Fibroblast of skin of right quadriceps (primary cell): ENCODE results near the gene TMEM86B.

Experiments
- DNase-seq: peaks from one replicate; pipeline ENCODE4 v3.0.0-alpha.2; 2013

TMEM86B gene

GRCh38 chr19:55256562-55257460 is 28.2 kb upstream of the TMEM86B start:
- DNase-seq, result no peak

- peak; percentile 23 for DNase-seq
These were observed 27.3 kb upstream of the TMEM86B start for GRCh38 chr19:55255618-55256423.

DNA sequence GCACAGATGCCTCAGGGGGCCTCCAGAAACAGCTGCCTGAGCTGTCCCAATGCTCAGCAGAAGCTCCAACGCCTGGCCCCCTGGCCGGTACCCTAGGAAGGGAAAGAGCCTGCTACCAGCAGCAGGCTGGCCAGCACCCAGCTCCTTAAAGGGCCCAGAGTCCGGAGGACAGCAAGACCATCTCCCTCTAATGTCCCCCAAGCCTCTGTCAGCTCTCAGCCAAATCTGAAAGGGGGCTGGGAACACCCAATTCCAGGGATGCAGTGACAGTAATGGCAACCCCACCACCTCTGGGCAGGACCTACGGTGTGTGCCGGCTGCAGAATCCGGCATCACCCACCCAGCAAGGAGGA is 26.0 kb upstream of the TMEM86B start:
- DNase-seq, result no peak

DNA sequence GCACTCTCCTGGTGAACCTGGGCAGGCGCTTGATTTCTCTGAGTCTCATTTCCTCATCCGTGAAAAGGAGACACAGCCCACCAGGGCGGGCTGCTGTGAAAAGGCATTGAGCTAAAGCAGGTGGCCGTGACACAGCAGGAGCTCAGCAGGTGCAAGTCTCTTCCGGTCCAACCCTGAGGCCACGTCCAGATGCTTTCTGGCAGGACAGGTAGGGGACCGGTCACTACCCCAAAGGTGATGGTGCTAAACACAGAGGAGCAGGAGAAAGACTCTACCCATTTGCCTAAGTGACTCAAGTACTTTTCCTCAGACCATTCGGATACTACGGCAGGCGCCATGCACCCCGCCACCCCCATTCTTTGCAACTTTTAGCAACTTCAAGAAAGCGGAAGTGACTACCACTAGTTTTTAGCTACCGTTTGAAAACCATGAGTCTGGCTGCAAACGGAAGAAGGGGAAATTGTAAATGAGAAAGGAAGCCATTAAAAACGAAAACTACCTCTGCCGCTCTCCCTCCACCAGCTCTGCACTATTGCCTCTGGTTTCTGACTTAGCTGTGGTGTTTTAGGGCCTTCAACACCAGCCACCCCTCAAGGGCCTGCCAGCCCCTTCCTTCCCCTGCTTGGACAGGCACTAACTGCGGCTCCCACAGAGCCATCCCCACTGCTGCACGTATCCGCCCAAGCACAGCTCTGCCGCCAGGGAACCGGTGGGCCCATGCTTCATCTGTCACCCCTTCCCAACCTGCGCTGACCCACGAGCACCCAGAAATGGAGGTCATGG is 25.5 kb upstream of the TMEM86B start:
- no peak for DNase-seq

- DNase-seq, result no peak
These were observed 24.4 kb upstream of the TMEM86B start for GRCh38 chr19:55252760-55253663.

DNA sequence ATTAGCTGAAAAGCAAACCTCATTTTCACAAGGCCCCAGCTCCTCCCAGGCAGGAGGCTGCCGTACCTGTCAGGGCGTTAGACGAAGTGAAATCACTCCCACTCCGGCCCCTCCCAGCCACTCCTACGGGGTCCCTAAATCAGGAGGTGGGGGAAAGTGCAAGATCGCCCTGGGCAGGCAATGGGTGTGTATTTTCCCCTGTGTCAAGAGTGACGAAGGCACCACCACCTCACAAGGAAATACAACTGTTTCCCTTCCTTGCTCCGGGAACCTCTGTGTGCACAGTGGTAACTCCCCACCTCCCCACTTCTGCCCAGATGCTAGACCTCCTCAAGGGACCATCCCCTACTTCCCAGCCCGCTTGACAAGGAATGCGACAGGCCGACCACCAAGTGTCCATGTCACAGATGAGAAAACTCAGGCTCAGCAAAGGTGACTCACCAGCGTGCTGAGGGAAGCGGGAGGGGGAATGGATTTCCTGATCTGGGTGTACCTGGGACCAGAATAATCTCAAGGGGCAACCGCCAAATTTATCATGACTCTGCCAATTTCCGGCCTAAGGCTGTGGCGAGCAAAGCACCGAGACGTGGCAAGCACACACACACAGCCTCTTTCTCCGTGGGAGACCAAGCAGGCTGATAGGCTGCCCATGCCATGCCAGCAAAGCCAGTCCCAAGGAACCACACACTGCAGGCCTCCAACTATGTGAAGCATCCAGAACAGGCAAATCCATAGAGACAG is 22.9 kb upstream of the TMEM86B start:
- peak; percentile 23 for DNase-seq

DNA sequence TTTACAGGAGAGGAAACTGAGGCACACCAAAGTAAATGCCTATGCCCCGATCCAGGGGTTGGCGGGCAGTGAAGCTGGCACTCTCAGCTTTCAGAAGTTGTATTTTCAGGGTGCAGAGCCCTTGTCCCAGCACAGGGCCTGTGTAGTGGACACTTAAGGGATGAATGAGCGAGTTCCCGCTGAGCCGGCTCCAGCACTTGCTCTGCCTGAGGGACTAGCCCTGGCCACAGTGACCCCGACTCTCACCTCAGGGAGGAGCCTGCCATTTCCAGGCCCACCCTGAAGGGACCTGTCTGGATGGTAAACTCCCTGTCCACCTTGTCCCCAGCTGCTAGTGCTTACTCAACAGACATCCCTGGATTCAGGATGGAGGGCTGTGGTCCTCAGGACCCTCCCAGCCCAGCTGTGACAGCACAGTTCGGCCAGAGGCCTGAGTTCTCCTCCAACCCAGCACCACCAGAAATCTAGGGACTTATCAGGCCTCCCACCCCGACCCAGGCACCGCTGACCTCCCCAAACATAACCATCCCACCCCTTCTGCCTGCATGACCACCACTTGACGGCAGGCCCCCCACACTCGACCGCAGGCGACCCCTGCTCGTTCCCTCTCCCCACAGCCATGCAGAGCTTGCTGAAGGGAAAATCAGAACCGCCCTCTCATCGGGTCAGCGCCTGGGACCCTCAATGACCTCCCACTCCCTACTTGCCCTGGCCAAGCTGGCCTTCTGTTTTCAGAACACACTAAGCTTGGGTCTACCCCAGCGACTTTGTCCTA is 21.9 kb upstream of the TMEM86B start:
- no peak for DNase-seq

- DNase-seq, result no peak
These were observed 21.3 kb upstream of the TMEM86B start for GRCh38 chr19:55249841-55250240.

DNA sequence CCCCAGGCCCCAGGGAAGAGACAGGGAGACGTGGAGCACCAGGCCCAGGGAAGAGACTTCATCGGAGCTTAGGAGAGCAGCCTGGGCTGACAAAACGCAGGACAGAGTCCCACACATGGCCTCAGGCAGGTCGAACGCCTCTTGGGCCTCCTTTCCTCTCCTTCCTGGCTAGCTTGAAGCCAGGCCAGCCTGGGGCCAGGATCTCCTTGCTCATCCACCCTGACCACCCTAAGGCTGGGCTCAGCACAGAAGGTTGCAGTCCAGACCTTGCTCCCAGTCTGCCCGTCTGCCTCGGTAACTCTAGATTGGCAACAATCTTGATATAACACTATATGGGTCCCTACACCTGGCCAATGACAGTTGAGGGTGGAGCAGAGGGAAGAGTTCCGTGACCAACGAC is 20.1 kb upstream of the TMEM86B start:
- no peak for DNase-seq

DNA sequence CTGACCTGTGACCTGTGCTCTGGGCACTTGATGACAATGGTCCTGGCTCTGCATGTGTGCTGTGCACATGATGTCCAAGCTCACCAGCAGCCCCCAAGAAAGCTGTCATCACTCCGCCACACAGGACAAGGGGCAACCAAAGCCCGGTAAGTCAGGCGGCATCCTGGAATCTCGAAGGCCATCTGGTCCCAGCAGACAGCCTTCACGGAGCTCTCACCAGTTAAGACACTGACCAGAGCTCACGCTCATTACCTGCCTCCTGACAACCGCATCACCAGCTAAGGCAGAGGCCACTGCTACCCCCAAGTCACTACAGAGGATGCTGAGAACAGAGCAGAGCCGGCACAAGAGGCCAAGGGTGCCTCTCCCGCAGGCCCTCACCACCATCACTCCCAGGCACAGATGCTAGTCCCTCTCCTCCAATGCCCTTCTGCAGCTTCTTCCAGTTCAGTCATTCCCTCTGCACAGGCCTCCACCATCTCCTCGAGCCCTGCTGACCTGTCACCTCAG is 19.7 kb upstream of the TMEM86B start:
- no peak for DNase-seq

- DNase-seq, result no peak
These were observed 19.1 kb upstream of the TMEM86B start for GRCh38 chr19:55247621-55248099.

DNA sequence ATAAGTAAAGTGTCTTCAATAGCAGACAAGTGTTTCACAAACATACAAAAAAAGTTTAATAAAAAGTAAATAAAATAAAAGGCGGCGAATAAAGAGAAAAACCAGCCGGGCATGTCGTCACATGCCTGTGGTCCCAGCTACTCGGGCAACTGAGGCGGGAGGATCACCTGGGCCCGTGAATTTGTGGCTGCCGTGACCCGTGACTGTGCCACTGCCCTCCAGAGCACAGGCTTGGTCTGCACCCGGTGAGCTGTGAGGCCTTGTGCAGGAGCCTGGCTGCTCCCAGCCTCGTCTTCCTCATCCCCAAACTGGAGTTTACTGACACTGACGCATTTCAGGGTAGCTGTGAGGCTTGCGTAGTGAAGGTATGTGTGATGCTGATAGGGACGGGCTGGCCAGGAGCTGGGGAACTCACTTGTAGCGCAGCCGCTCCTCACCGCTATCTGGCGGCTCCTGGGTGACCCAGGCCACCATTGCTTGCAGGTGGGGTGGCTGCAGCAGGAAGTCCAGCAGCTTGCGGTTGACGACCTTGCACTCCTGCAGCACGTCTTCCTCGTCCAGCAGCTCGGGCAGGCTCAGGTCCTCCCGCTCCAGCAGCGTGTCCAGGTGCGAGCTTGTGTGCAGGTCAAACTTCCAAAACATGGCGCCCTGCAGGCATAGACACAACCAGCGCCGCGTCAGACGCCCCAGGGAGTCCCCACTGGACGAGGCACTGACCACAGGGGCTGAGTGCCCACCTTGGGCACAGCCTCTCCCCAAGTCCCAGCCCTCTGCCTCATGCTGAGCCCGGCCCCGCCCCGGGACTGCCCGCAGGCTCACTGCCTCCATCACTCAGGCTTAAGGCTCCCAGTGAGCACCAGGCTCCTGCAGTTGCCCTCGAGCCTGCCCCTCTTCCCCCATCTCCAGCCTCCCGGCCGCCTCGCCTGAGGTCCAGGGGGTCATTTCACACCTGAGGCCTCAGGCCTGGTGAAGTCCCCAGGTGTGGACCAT is 18.2 kb upstream of the TMEM86B start:
- no peak for DNase-seq

GRCh38 chr19:55245236-55245904 is 16.8 kb upstream of the TMEM86B start:
- DNase-seq, result no peak

DNA sequence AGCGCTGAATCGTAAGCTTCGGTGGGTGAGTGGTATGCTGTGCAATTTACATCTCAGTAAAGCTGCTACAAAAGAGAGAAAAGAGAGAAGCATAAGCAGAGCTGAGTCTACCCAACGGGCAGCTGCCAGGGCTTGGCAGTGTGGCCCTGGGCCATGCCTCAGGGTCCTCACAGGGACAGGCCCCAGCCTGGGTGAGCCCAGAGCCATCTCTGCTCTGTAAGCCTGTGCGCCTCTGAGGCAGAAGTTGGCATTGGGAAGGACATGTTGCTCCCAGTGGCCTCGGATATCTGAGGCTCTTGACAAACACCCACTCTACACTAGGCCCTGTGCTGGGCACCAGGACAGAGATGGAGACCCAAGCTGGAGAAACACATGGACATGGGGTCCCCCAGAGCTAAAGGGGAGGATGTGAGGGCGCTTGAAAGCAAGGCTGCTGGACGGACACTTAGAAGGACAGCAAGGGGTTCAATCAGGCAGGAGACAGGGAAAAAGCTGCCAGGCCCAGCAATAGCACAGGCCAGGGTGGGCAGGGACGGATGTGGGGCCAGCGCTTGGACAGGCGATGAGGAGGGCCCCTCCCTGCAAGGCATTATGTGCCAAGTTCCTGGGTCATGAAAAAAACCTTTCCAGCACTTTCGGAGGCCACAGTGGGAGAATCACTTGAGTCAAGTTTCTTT is 15.6 kb upstream of the TMEM86B start:
- DNase-seq, result no peak

GRCh38 chr19:55242517-55242916 is 14.0 kb upstream of the TMEM86B start:
- no peak for DNase-seq

GRCh38 chr19:55241935-55242464 is 13.4 kb upstream of the TMEM86B start:
- no peak for DNase-seq

- DNase-seq, result no peak
These were observed 12.8 kb upstream of the TMEM86B start for GRCh38 chr19:55241143-55241934.
